GM19043 (cell line): ENCODE data around the gene SYT3.

Experiments
- ATAC-seq: cut with Tn5 transposase; IDR thresholded peaks from one replicate; pipeline ENCODE4 v1.9.1; 2021; ENCODE audit warnings: low read depth; ENCODE audit not compliant: unreplicated experiment

SYT3 gene

DNA sequence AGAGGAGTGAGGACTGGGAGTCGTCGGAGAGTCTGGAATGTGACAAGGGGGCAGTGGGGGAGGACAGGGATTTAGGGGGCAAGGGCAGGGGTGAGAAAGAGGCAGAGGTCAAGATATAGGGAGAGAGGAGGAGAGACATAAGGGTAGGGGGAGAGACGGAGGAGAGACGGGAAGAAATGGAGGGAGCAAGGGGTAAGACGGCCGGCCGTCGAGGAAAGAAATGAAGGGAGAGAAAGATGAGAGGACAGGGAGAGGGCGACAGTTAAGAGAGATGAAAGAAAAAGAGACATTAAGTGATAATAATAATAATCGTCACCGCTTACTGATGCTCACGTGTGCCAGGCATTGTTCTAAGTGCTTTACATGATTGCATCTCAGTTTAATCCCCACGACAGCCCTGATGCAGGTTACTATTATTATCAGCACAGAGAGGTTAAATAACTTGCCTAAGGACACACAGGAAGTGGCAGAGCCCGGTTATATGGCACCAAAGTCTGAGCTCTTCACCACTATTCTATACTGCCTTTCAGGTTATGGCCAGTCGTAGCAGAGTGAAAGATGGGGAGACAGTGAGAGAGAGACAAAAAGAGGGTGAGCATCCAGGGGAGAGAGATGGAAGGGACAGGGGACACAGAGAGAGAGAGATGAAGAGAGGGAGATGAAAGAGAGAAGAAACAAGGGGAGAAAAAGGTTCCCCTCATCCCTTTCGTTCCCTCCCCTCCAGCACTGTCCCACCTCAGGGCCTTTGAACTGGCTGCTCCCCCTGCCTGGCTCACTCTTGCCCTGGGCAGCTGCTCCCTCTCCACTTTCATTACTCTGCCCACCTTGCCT, 23.2 kb upstream of the SYT3 start:
- ATAC-seq, result no peak

DNA sequence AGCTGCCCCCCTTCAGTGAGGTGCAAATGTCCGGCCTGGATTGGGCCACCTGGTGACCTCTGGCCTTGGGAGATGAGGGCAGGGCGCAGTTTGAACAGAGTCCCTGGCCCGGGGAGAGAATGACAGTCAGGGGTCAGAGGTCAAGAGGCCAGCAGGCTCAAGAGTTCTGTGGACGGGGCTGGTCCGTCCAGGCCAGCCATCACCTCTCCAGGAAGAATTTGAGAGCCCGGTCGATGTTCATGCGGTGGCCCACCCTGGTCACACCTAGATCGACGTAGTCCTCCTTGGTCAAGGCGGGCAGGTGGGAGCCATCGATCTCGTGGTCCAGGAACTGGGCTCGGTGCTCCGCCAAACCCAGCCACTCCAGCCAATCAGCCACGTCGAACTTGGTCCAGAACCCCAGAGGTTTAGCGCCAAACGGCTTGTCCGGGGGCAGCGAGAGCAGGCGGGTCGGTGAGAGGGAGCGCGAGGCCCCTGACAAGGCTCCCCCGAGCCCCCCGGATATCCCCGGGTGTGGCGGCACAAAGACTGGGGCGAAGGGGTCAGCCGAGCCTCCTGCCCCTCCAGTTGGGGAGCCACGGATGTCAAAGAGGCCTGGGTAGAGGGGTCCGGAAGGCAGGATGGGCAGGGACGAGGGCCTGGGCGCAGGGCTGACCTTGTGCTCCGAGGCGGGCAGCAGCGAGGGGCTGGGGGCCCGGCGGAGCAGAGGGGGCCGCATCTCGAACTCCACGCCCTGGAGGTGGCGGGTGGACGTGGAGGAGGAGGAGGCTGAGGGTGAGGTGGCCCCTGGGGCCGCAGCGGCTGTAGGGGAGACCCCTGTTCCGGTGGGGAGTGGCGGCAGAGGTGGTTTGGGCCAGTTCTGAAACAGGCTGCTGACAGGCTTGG, 22.3 kb upstream of the SYT3 start:
- no peak for ATAC-seq

DNA sequence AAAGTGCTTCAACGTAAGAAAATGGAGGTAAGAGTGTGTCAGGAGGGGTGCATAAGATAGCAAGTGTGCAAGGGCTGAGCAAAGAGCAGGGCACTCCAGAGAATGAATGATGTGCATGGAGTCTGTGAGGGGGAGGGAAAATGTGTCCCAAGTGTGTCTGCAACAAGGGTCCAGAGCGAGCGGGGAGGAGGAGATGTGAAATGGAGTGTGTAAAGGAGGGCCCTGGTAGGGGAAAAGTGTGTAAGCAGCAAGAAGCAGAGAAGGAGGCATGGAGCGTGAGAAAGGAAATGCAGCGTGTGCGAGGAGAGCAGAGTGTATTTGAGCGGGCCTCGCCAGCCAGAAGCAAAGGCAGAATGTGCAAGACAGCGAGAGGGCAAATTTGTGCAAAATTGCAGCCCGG, 21.3 kb upstream of the SYT3 start:
- ATAC-seq, result no peak

DNA sequence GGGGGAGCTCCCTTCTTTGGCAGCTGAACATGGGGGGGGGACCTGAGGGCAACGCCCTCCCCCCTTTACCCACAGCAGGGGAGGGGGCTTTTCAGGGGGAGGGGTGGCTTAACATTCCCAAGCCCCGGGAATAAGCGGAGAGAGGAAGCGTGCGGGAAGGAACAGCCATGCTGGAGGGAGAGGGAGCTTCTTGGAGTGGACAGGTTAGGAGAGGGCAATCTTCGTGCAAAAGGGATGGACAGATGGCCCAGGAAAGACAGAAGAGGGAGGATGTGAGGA, 20.3 kb upstream of the SYT3 start:
- no peak for ATAC-seq

DNA sequence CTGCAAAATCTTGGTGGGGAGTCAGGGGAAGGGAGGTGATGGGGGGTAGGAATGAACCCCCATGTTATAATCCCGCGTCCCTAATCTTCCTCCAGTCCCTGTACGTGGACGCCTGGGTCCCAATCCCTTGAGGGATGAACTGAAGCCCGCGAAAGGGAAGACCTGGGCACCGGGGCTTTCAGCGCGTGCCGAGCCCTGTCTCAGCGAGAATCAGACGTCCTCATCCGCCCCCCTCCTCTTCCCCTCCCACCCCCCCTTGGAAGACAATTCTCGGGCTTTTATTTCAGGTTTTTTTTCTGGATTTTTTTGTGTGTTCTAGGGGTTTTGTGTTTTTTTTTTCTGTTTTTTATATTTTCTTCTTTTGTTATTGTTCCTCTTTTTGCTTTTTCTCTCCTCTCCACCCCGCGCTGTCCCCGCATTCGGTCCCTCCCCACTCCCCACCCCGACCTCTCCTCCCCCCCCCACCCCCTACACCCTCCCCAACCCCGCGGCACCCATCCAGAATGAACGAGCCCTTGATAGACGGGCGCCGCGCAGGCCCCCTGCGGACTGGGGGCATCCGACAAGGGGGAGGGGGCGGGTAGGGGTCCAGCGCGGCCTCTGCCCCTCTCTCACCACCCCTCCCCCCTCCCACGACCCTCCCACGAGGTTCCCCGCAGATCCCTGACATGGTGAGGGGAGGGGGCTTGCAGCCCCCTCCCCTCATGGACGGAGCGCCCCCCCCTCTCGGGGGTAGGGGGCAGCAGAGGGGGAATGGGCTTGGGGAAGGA, 19.8 kb upstream of the SYT3 start:
- ATAC-seq, result no peak

DNA sequence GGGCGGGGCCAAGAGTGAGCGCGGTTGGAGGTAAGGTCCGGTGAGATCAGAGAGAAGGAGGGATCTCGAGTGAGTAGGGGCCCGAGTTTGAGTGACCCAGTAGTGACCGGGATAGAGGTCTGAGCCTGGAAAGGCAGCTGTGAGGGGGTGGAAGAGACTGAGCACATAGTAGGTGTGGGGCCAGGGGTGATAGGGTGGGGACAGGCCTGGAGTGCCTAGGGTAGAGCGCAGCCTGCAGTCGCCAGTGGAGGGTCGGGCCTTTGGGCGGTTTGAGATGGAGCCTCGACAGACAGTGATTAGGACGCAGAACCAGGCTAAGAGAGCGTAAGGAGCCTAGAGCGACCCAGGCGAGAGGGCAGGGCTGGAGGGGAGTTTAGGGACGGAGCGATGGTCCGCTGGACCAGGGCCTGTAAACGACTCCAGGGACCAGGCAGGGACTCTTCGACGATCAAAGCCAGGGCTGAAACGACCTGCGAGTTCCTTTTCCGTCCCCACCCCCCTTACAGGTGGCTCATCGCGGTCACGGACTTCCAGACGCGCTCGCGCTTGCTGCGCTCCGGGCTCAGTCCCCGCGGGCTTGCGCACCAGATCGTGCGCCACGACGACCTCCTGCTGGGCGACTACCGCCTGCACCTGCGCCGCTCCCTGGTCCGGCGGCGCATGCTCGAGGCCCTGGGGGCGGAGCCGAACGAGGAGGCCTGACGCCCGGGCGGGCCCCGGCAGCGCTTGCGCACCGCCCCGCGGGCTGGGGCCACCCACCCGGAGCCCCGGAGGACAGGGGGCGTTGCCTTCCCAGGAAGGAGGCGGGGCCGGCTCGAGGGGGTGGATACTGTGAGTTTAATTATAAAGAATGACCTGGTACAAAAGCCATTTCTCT, 19.0 kb upstream of the SYT3 start:
- no peak for ATAC-seq

DNA sequence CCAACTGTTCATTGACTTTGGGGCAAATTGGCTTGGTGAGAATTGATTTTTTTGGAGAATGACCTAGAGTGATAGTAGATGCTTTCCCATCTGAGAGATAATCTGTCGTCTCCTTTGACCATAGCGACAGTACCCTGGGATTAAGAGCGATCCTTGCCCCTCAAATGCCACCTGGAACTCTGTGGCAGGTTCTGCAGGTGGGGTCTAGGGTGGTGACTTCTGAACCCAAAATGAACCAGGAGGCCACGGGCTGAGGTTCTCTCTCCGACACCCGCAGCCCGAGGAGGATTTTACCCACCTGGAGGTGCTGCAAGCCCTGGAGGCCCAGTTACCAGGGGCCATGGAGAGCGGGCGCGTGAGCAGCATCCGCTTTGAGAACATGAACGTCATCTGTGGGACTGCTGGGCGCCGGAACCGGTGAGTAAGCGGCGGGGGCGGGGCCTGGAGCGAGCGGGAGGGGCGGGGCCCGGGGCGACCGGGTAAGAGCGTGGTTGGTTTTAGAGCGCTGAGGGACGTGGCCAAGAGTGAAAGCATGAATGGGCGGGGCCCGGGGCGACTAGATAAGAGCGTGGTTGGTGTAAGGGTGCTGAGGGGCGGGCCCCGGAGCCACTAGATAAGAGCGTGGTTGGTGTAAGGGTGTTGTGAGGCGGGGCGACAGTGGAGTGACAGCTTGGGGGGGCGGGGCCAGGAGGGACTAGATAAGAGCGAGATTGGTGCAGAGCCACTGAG, 18.2 kb upstream of the SYT3 start:
- no peak for ATAC-seq

DNA sequence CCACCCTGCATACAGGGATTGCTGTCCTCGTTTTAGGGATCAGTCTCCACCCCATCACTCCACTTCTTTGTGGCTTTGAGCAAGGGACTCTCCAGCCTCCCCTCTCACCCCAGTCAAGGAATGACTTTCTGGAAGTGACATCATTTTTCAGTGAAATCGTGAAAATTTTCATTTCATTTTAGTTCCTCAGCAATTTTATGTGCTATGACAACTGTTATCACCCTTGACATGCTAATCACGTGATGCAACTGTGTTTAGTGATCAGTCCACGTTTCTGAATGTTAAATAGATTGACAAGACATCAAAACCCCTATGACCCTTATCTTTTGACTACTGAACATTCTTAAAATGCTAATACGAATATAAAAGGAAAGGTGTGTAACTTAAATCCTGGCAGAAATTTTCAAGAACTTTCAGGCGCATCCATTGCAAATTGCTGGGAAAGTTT, 17.6 kb upstream of the SYT3 start:
- ATAC-seq, result no peak

DNA sequence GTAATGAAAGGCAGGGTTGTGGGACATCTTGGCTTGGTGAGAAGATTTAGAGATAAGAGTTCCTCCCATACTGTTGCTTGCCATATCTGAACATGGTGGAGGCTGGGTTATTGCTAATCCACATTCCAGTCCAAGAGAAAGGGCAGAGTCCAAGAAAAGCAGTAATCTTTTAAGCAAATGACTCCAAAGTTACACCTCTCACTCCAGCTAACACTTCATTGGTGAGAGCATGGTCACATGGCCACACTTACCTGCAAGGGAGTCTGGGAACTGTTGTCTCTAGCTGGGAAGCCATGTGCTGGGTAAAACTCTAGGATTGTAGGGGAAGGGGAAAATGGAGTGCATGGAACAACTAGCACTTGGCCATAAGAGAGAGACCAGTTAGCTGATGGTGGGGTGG, 15.2 kb upstream of the SYT3 start:
- no peak for ATAC-seq

DNA sequence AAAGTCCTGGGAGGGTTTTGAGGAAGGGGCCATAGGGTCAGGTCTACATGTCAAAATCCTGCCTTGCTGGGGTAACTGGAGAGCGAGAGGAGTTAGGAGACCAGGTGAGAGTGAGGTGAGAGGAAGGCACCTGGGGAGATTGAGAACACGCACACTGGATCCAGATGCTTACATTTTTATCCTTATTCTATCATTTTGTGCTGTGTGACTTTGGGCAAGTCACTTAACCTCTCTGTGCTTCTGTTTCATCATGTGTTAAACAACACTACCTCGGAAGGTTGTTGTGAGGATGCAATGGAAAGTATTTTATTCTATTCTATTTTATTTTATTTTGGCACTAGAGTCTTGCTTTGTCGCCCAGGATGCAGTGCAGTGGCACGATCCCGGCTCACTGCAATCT, 13.0 kb upstream of the SYT3 start:
- no peak for ATAC-seq

DNA sequence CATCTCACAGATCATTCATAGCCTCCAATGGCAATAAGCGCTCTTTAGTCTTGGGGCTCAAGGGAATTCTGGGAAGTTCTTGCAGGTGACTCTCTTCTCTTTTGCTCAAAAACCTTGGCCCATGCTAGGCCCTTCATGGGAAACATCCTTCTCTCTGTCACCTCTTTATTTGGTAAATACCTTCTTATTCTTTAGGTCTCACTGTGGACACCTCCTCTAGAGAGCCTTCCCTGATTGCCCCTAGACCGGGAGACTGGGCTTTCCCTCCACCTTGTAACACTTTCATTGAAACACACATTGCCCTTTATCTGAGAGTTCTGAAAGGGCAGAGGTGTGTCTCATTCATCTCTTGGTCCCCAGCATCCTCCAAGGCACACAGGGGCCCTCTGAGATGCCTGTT, 11.5 kb upstream of the SYT3 start:
- no peak for ATAC-seq

DNA sequence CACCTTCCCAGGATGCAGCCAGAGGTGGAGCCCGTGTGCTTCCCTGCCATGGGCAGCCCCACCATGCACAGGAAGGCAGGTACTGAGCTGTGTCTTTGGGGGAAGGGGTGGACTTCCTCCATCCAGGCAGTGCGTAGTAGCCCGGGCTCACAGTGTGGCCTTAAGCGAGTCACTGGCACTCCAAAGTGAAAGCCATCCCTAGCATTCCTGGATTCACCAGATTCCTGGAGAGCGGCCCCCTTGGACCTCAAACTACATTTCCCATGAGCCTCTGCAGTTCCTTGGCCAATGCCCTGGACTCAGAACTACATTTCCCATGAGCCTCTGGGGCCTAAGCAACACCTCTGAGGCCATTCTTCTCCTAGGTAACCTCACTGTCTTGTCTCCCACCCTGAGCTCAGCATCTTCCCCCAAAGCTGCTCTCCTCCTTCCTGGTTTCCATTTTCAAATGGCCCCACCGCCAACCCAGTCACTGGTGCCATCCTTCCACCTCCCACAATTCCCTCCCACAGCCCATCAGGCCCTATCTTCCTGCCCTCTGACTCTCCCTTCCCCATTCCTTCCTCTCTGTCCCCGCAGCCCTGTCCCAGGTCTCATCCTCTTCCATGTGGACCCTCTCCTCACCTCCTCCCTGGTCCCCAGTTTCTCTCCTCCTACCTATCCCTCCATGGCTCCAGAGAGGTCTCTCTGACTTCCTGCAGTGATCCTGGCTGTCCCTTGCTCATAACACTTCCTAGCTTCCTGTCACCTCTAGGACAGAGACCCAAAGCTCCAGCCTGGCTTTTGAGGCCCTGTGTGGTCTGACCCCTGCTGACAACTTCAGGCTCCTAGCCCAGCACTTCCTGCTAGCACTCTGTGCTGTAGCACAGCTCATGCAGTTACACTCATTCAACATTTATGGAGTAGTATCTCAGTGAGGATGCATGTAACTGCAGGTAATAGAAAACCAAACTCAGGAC, 10.0 kb upstream of the SYT3 start, which contains the start of gene C19orf81:
Gene C19orf81, plus strand, starts transcription at position 13 of the 959 bp plus-strand sequence. Its CDS starts 0 bp downstream, at position 13.
- ATAC-seq, result no peak

DNA sequence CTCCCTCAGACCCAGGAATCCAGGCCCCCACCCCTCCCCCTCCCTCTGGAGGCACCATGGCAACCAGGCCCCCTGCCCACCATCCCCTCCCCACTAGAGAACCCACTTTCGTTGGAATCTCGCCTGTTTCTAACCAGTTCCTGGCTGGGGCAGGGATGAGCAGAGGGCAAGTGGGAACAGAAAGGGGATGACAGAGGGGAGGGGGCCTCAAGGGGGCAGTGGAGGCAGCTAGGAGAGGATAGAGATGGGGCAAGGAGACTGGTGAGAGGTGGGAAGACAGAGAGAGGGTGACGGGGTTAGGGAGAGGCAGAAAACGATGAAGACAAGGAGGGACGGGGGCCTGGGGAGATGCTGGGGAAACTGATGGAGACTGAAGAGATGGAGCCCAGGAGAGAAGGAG, 9.0 kb upstream of the SYT3 start:
- ATAC-seq, result no peak

DNA sequence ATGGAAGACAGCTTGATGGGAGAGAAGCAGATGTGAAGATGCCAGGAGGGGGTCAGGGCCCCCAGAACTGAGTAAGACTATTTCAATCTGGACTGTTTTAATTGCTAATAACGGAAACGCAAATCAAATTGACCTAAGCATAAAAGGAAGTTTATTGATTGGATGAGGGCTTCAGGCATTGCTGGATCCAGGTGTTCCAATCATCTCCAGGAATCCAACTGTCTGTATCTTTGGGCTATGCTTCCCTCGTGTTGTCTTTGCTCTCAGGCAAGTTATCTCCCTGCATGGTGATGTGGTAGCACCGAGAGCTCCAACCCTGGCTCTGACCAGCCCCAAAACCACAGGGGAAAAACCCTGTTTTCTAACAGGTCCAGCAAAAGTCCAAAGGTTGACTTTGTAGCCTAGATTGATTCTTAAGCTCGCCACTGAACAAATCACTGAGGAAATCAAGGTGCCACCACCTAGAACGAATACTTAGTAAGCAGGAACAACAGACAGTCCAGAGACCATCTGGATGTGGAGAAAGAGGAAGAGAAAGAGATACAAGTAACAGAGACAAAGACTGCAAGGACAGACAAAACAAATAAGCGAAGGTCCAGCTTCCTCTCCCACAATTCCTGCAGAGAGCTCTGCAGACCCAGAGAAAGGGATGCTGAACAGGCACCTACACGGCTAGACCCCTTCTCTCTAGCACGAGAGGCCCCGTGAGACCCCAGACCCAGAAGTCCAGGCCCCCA, 8.4 kb upstream of the SYT3 start:
- no peak for ATAC-seq

DNA sequence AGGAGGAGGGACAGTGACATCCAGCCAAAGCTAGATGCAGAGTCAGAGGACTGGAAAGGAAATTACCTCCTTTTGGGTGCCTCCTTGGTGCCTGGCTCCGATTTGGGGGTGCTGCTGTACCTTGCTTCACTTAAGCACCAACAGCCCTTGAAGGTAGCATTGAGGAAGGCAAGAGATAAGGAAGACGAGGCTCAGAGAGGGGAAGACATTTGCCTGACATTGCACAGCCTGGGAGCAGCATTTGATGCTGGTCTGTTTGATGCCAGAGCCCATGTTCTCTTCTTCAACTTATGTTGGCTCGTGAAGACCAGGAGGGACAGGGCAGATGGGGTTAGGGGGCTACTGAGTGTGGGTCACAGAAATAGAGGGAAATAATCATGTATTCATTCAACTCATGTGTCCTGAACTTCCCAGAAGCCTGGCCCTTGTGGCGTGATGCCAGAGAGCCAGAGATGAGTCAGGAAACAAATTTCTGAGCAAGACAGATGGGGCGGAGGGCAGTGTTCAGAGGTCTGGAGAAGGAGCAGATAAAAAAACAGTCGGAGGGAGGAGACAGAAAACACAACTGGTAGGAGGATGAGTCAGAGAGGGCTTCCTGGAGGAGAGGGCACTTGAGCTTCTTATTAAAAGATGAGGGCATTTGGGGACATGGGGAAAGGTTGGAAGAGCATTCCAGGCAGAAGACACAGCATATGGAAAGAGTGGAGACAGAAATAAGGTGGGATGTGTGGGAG, 6.6 kb upstream of the SYT3 start:
- no peak for ATAC-seq

DNA sequence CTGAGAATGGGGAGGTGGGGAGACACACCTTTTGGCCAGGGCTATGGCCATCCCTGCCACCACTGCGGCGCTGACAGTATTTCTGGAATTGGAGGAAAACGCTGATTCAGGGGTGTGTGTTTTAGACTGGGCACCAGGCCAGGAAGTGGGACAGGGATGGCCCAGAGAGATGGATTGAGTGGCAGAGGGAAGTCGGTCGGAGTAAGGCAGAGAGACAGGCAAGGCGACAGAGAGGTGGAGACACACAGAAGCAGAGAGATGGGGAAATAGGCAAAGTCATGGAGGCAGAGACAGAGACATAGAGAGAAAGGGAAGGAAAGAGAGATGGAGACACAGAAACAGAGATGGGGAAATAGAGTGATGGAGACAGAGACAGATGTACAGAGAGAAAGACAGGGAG, 5.4 kb upstream of the SYT3 start:
- no peak for ATAC-seq

DNA sequence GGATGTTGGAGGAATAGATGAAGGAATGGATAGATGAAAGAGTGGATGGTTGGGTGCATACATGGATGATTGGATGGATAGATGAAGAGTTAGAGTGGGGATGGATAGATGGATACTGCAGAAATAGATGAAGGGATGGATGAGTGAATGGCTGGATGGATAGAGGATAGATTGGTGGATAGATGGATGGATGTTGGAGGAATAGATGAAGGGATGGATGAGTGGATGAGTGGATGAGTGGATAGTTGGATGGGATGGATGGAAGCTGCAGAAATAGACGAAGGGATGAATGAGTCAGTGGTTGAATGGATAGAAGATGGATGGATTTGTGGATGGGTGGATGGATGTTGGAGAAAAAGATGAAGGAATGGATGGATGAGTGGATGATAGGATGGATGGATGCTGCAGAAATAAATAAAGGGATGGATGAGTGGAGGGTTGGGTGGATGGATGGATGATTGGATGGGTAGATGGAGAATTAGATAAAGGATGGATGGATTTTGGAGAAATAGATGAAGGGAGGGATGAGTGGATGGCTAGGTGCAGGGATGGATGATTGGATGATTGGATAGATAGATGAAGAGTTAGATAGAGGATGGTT, 4.7 kb upstream of the SYT3 start:
- ATAC-seq, result no peak
